NCI-H345 treated with DMSO at 0.1 percent for 48 hours (cell line): ENCODE results near the gene ALS2.
"Not testable (repeated sequence)": the region's sequence is repeated elsewhere in the genome, so short reads cannot be mapped to it uniquely, and the experiment has no call there.

Experiments
- DNase-seq: peaks from one replicate; lab custom pipeline; 2025; ENCODE audit not compliant: unreplicated experiment; lab: John Stamatoyannopoulos, UW

Gene ALS2

DNA sequence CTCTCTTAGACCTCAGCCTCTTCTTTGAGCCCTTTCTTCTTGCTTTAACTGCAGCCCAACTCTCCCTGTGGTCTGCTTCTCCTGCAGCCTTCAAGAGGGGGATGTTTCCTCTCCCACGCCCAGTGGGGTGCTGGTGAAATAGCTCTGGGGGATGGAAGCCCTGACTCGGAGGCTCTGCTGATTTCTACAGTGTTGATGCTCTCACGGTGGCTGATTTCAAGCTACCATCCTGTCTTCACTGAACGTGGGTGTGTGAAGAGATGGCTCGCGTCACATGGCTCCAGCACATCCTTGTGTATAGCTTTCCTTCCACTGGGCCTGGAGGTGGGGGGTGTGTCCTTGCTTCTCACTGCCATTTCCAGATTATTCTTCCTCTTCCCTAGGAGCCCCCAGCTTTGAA is 102.3 kb downstream of the ALS2 start:
- DNase-seq = no peak

DNA sequence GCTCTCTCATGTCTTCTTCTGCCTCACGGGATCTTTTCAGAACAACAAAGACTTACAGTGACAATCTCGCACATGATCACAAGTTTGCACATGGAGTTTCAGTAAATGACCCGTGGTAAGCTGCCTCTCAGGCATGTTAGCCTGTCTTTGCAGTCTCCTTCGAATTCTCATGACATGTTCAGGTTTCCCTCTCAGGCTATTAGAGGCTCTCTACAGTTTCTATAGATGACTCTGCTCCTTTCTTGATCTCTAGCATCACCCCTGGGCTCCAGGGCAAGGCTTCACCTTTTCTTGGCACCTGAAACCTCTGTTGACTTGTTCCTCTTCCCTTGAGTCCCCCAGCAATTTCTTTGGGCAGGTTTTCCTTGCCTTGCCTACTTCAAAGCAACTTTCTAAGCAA is 105.3 kb downstream of the ALS2 start:
- no peak for DNase-seq

DNA sequence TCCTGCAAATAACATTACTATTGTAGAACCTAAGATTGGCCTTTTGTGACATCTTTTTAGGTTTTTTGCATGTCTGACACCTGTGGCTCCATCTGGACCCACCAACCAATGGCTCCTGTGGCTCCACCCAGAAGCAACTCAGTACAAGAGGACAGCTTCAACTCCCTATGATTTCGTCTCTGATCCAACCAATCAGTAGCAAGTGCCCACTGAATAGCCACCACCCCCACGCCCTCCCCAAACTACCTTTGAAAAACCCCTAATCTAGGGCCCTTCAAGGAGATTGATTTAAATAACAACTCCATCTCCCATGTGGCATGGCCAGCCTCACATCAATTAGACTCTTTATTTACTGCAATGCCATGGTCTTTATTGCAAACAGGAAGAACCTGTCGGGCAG is 105.9 kb downstream of the ALS2 start:
- DNase-seq = no peak

- DNase-seq = no peak
These were observed 106.4 kb downstream of the ALS2 start for GRCh38 chr2:201674298-201674697.

DNA sequence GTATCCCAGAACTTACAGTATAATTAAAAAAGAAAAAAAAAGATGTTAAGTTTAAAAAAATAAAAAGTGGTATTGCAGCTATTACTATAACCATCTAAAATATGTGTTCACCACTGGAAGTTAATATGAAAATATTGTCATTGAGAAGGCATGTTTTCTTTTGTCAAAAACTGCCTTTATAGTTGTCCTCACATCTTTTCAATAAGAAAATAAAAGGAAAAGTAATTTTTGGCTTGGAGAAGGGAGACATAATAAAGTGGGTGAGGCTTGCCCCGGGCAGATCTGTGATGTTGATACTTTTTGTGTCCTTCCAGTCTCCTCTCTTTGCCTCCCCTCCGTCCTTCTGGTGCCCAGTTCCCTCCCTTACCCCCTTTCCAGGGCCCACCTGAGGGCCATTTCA is 107.2 kb downstream of the ALS2 start:
- no peak for DNase-seq

GRCh38 chr2:201671205-201671604 is 109.5 kb downstream of the ALS2 start:
- DNase-seq = not testable (repeated sequence)

GRCh38 chr2:201669865-201670264 is 110.9 kb downstream of the ALS2 start:
- DNase-seq = no peak

GRCh38 chr2:201668402-201668910 is 112.3 kb downstream of the ALS2 start:
- no peak for DNase-seq

GRCh38 chr2:201664334-201664733 is 116.4 kb downstream of the ALS2 start:
- no peak for DNase-seq

- no peak for DNase-seq
These were observed 119.4 kb downstream of the ALS2 start for GRCh38 chr2:201661366-201661765.

DNA sequence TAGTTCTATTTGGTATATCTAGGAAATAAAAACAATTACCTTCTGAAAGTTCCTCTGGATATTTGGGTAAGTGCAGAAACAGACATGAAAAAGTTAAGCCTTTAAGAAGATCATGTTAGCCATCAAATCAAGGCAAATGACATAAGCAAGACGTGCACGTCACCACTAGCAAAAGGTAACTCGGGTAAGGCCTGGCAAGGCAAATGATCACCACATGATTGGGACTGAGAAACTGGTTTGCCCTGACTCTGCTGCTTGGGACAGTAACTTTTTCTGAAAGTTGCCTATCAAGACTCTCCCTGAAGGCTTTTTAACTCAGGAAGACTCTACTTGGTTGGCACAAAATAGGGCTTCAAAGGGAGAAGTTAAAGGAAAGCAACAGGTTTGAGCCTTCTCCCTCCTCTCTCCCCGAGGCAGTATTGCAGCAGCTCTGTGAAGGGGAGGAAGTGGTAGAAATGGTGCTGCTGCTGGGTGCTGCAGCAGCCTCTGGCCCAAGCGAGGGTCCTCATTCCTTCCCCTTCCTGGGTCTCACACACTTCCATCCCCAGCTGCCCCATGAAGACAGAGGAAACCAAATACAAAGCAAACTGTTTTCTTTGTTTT is 120.3 kb downstream of the ALS2 start:
- no peak for DNase-seq

DNA sequence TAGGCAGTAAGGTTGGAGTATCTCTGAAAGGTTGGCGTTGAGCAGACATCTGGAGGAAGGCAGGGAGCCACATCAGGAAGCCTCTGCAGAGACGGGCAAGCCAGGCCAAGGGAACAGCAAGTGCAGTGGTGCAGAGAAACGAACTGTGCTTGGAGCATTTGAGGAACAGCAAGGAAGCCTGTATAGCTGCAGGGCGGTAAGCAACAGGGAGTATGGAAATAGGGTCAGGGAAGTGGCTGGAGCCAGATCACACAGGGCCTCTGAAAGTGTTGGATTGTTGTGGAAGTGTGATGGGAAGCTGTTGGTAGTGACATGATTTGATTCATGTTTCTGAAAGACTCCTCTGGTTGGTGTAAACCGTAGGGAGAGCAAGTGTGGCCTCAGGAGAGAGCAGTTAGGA is 124.0 kb downstream of the ALS2 start:
- DNase-seq = no peak

DNA sequence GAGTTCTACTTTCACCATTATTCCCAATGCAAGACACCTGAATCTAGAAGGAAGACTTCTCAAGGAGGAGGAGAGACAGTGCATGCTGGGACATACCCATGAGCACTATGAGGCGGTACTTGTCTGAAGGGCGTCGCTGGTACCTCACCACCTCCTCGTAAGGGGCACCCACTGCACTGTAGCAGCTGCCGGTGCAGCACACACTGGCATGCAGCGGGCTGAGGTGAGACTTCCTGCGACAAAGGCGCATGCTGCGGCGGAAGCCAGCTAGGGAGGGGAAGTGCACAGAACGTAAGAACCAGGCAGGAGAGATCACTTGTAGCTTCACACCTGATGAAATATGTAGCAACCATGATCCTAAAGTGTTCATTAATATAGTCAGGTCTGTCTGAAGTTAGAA is 124.6 kb downstream of the ALS2 start:
- no peak for DNase-seq

DNA sequence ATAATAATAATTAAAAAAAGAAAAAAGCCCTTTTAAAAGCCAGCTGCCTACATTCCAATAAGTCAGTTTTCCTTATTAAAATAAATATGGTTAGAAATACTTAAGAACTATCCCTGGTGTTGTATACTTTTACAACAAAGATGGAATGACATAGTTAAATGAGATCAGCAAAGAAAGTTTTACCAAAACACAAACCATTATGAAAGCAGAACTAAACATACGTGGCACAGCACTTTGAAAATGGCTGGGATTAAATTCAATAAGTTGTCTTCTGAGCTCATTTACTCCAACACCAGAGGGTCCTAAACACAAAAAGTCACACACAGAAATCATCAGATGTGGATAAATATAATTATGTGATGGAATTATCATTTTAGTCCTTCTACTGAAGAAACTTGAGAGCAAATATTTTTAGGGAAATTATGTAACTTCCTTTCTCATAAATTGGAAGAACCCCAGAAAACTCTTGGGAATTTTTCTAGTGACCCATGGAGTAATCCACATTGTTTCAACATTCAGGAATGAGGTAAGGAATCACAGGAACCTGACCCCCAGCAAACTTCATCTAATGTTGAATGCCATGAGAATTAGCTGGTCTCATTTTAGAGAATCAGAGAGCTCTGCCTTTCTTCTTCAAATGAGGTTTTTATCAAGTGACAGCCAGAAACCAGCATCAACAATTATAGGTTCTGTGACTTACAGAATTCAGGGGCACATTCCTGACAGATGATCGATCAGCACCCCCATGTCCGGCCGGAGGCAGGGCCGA is 125.9 kb downstream of the ALS2 start:
- DNase-seq = no peak

DNA sequence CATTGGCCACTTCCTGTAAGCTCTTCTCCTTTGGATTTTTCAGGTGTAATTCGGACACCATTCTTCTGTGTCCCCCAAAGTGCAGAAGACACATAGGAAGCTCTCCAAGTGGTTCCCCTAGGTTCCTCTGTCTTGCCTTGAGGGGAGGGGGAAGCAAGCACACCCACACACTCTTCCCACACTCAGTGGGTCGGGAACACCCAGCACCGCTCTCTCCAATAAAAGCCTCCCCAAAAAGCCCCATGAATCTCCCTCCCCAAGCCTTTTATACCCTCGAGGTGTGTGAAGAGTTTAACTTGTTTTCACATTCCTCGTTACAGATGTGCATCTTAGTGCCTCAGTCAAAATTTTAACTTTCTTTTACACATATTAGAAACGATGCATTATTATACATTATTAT is 127.5 kb downstream of the ALS2 start:
- DNase-seq = no peak
